Neural cell (in vitro differentiated cells): Measurements from ENCODE around the gene OCRL. TPM values are rescaled to one million over a fixed set of nuclear protein-coding genes. Genes with fewer than 3 reads are reported as not detected.

Experiments
- H2AFZ ChIP-seq: fragments of 200-600, 300-800 bp; sonication (generic), shearing (Covaris generic); 2 replicates; pipeline ENCODE4 v1.6.0; 2014; ENCODE audit warnings: low read depth, mild to moderate bottlenecking, antibody characterized with exemption, low read length, moderate library complexity
- H3F3A ChIP-seq: fragments of 200-600 bp; shearing (Covaris generic); 2 replicates; pipeline ENCODE4 v1.6.1; 2016; ENCODE audit warnings: mild to moderate bottlenecking, moderate library complexity, mixed read lengths, antibody characterized with exemption, low read length; ENCODE audit not compliant: insufficient read depth, poor library complexity, severe bottlenecking
- H3K27ac ChIP-seq: fragments of 200-600, 300-800 bp; sonication (generic), shearing (Covaris generic); 2 replicates; pipeline ENCODE4 v1.5.1; 2014; ENCODE audit warnings: mild to moderate bottlenecking, low read length, moderate library complexity
- H3K27me3 ChIP-seq: fragments of 300-800, 200-600 bp; sonication (generic), shearing (Covaris generic); 2 replicates; pipeline ENCODE4 v1.6.0; 2014; ENCODE audit warnings: mild to moderate bottlenecking, low read depth, low read length, moderate library complexity; ENCODE audit not compliant: insufficient read depth
- H3K36me3 ChIP-seq: fragments of 300-800, 200-600 bp; sonication (generic), shearing (Covaris generic); 2 replicates; pipeline ENCODE4 v1.5.1; 2014; ENCODE audit warnings: mild to moderate bottlenecking, antibody characterized with exemption, low read length, moderate library complexity; ENCODE audit not compliant: insufficient read depth
- H3K4me2 ChIP-seq: fragments of 300-800, 200-600 bp; sonication (generic), shearing (Covaris generic); 2 replicates; pipeline ENCODE4 v1.6.0; 2014; ENCODE audit warnings: mild to moderate bottlenecking, low read length
- H3K4me3 ChIP-seq: fragments of 300-800, 200-600 bp; sonication (generic), shearing (Covaris generic); 2 replicates; pipeline ENCODE4 v1.5.1; 2014; ENCODE audit warnings: mild to moderate bottlenecking, low read length, moderate library complexity
- H3K79me2 ChIP-seq: fragments of 200-600 bp; shearing (Covaris generic); replicated peaks from 2 replicates; pipeline ENCODE4 v1.6.0; 2014; ENCODE audit warnings: mild to moderate bottlenecking, low read length, moderate library complexity; ENCODE audit not compliant: insufficient read depth
- H3K9ac ChIP-seq: fragments of 300-800, 200-600 bp; sonication (generic), shearing (Covaris generic); 2 replicates; pipeline ENCODE4 v1.6.1; 2016; ENCODE audit warnings: mild to moderate bottlenecking, low read length, mixed read lengths
- H3K9me2 ChIP-seq: fragments of 200-600 bp; shearing (Covaris generic); 2 replicates; pipeline ENCODE4 v1.6.1; 2016; ENCODE audit warnings: mild to moderate bottlenecking, low read length, mixed read lengths; ENCODE audit not compliant: insufficient read depth
- H3K9me3 ChIP-seq: fragments of 200-600, 300-800 bp; sonication (generic), shearing (Covaris generic); 2 replicates; pipeline ENCODE4 v1.6.1; 2016; ENCODE audit warnings: mild to moderate bottlenecking, mixed run types, low read length, moderate library complexity, mixed read lengths
- H4K20me1 ChIP-seq: fragments of 200-600 bp; shearing (Covaris generic); 2 replicates; pipeline ENCODE4 v1.6.1; 2016; ENCODE audit warnings: mild to moderate bottlenecking, mixed run types; ENCODE audit not compliant: insufficient read depth
- CTCF ChIP-seq: fragments of 450-650 bp; IDR thresholded peaks from 2 replicates; pipeline ENCODE4 v1.5.1; 2014; ENCODE audit warnings: antibody characterized with exemption, mild to moderate bottlenecking, moderate library complexity; ENCODE audit not compliant: poor library complexity, severe bottlenecking
- EP300 ChIP-seq: fragments of 450-650 bp; conservative IDR thresholded peaks from 2 replicates; pipeline ENCODE4 v1.6.1; 2014; ENCODE audit warnings: antibody characterized with exemption, mild to moderate bottlenecking, moderate library complexity; ENCODE audit not compliant: poor library complexity, severe bottlenecking
- EZH2 ChIP-seq: fragments of 200-600, 300-800 bp; shearing (Covaris generic), sonication (generic); IDR thresholded peaks from 2 replicates; pipeline ENCODE4 v1.6.1; 2014; ENCODE audit warnings: antibody characterized with exemption, low read length, borderline replicate concordance, mild to moderate bottlenecking; ENCODE audit not compliant: insufficient read depth, poor library complexity, severe bottlenecking
- MXI1 ChIP-seq: fragments of 450-650 bp; conservative IDR thresholded peaks from 2 replicates; pipeline ENCODE4 v1.6.1; 2014; ENCODE audit warnings: antibody characterized with exemption, mild to moderate bottlenecking; ENCODE audit not compliant: poor library complexity, severe bottlenecking
- POLR2AphosphoS5 ChIP-seq: IDR thresholded peaks from 2 replicates; pipeline ENCODE4 v1.6.1; 2012
- RAD21 ChIP-seq: fragments of 450-650 bp; conservative IDR thresholded peaks from 2 replicates; pipeline ENCODE4 v1.6.1; 2014; ENCODE audit warnings: antibody characterized with exemption, mild to moderate bottlenecking, moderate library complexity
- REST ChIP-seq: IDR thresholded peaks from 2 replicates; pipeline ENCODE4 v1.6.1; 2012; ENCODE audit warnings: borderline replicate concordance
- SMC3 ChIP-seq: fragments of 450-650 bp; conservative IDR thresholded peaks from 2 replicates; pipeline ENCODE4 v1.6.1; 2014; ENCODE audit warnings: antibody characterized with exemption, mild to moderate bottlenecking, moderate library complexity; ENCODE audit not compliant: poor library complexity
- TAF1 ChIP-seq: IDR thresholded peaks from 2 replicates; pipeline ENCODE4 v1.6.1; 2012; ENCODE audit warnings: low read depth
- polyA minus RNA-seq: library from RNA; depleted of rRNA, polyadenylated mRNA; stranded (reverse); fragments of >200 nt; gene quantifications from 2 replicates; pipeline ENCODE4 v1.2.3, GENCODE V29; 2014
- polyA plus RNA-seq: library from polyadenylated mRNA; depleted of rRNA; stranded (reverse); fragments of >200 nt; gene quantifications from 2 replicates; pipeline ENCODE4 v1.2.3, GENCODE V29; 2014

OCRL gene
- 27.9 and 31.2 TPM in 2 replicates for polyA plus RNA-seq
- polyA minus RNA-seq, result 47.2 and 49.8 TPM in 2 replicates

- Histone ChIP-seq H3K27me3 (no peaks in the 10 kb centered on the region), H2AFZ (no peak within 1 kb of the TSS), H3K27ac (peak within 1 kb of the TSS; percentile 57), H4K20me1 (no peaks in the 10 kb centered on the region), H3K9me2 (no peaks in the 10 kb centered on the region), H3K79me2 (no peaks in the 10 kb centered on the region), H3K4me2 (peak within 1 kb of the TSS; percentile 59), H3K36me3 (no peaks in the 10 kb centered on the region), H3K4me3 (peak within 1 kb of the TSS; percentile 71), H3F3A (no peaks in the 10 kb centered on the region), H3K9me3 (no peaks in the 10 kb centered on the region), H3K9ac (peak within 1 kb of the TSS; percentile 77)
- TF ChIP-seq EP300 (no peak), TAF1 (no peak), SMC3 (peak; percentile 30), EZH2 (no peak), CTCF (peak; percentile 74), RAD21 (peak; percentile 13), POLR2AphosphoS5 (peak; percentile 37), MXI1 (no peak), REST (no peak)
Observed at GRCh38 chrX:129540068-129540653, at the start of gene OCRL. OCRL (plus strand) TSS chrX:129540259; CDS start chrX:129540440, 181 bp downstream.

- Histone ChIP-seq H3K9me3 (no peaks in the 10 kb centered on the region), H3F3A (no peaks in the 10 kb centered on the region), H3K27me3 (no peaks in the 10 kb centered on the region), H3K36me3 (no peaks in the 10 kb centered on the region), H3K9ac (no peak overlapping the region), H3K9me2 (no peaks in the 10 kb centered on the region), H3K4me3 (no peak overlapping the region), H2AFZ (no peak overlapping the region), H3K27ac (no peak overlapping the region), H4K20me1 (no peaks in the 10 kb centered on the region), H3K4me2 (no peak overlapping the region), H3K79me2 (no peaks in the 10 kb centered on the region)
- TF ChIP-seq SMC3, result no peak
Observed at GRCh38 chrX:129490330-129490729, 49.7 kb upstream of the OCRL start.
